ENCODE results near the gene PLXNA3. TPM values are rescaled to one million over a fixed set of nuclear protein-coding genes. Genes with fewer than 3 reads are reported as not detected.

PLXNA3 gene
- total RNA-seq, 1 experiment from 2014 or later = 36.3 TPM

- Histone ChIP-seq H2AFZ (ENCODE audit: low read length) (no peak overlapping the region), H4K20me1 (ENCODE audit: control insufficient read depth, insufficient read depth, insufficient read length) (no peaks in the 10 kb centered on the region), H3K9me3 (ENCODE audit: control insufficient read depth, low read depth, low read length) (peaks cover 28% of the 10 kb centered on the region), H3K18ac (ENCODE audit: insufficient read length, low read depth, low read length) (no peak overlapping the region), H3K9ac (ENCODE audit: extremely low read depth, insufficient read length, low read length) (no peak overlapping the region), H2BK12ac (ENCODE audit: insufficient read length, low read depth, low read length) (no peak overlapping the region), H3K79me1 (ENCODE audit: insufficient read depth, low read depth, low read length, poor library complexity, severe bottlenecking) (no peaks in the 10 kb centered on the region), H4K5ac (ENCODE audit: insufficient read length, low read depth, low read length) (no peak overlapping the region), H3T11ph (ENCODE audit: low read length) (no peak overlapping the region), H2BK15ac (ENCODE audit: low read depth, low read length) (no peak overlapping the region), H2BK5ac (ENCODE audit: insufficient read length, low read length) (no peak overlapping the region), H3K4ac (ENCODE audit: low read depth, low read length) (no peak overlapping the region), H3K79me2 (ENCODE audit: insufficient read depth, low read length) (peaks cover 2% of the 10 kb centered on the region; the same call in 1 of the 2 replicates), H3K4me2 (ENCODE audit: insufficient read depth, insufficient read length, low read length) (no peak overlapping the region), H3K27me3 (ENCODE audit: insufficient read depth, low read length) (no peaks in the 10 kb centered on the region), H3K27ac (ENCODE audit: insufficient read length, low read depth, low read length) (no peak overlapping the region), H2BK20ac (ENCODE audit: low read depth, low read length, poor library complexity, severe bottlenecking) (no peak overlapping the region), H2BK120ac (ENCODE audit: low read depth, low read length, poor library complexity, severe bottlenecking) (no peak overlapping the region), H3K23ac (ENCODE audit: insufficient read length, low read depth, low read length) (no peak overlapping the region), H3K4me1 (ENCODE audit: insufficient read depth, low read length) (no peaks in the 10 kb centered on the region), H3K23me2 (ENCODE audit: insufficient read length, low read depth, low read length, poor library complexity, severe bottlenecking) (peaks cover 7% of the 10 kb centered on the region), H2AK5ac (ENCODE audit: insufficient read length, low read length) (no peak overlapping the region), H3K14ac (ENCODE audit: insufficient read depth, low read length) (no peak overlapping the region), H4K91ac (ENCODE audit: insufficient read length, low read depth, low read length) (no peak overlapping the region), H4K8ac (replicated peaks; ENCODE audit: insufficient read length, low read depth, low read length) (no peak overlapping the region), H3K56ac (ENCODE audit: insufficient read length, low read depth, low read length) (no peak overlapping the region)
- Mint-ChIP-seq H3K27me3 (ENCODE audit: low read depth) (no peaks in the 10 kb centered on the region), H3K9me3 (peaks cover 70 to 89% of the 10 kb centered on the region in 2 experiments), H3K4me3 (no peak overlapping the region; a peak in 2 of 5 replicates), H3K36me3 (ENCODE audit: insufficient read depth in 1 of 3, low read depth in 3 of 3) (peaks cover 22 to 59% (median 58%) of the 10 kb centered on the region in 3 experiments), H3K27ac (no peak overlapping the region), H3K4me1 (peaks cover 8 to 16% of the 10 kb centered on the region in 2 experiments)
- DNase-seq = no peak
- no peak for TF ChIP-seq CTCF (conservative IDR thresholded peaks at IDR 0.05)
- WGBS (ENCODE audit: extremely low coverage, insufficient read length, low lambda C conversion rate) = no CpG with 5 or more reads among the region's 19 CpGs
Measured at GRCh38 chrX:154435171-154435733, 22.8 kb upstream of the PLXNA3 start.
